GDM1 (cell line): ENCODE data around the gene GSTA3.
"Not testable (repeated sequence)": the region's sequence is repeated elsewhere in the genome, so short reads cannot be mapped to it uniquely, and the experiment has no call there.

Experiments
- DNase-seq: peaks from one replicate; lab custom pipeline; 2025; lab: John Stamatoyannopoulos, UW

GSTA3 gene

DNA sequence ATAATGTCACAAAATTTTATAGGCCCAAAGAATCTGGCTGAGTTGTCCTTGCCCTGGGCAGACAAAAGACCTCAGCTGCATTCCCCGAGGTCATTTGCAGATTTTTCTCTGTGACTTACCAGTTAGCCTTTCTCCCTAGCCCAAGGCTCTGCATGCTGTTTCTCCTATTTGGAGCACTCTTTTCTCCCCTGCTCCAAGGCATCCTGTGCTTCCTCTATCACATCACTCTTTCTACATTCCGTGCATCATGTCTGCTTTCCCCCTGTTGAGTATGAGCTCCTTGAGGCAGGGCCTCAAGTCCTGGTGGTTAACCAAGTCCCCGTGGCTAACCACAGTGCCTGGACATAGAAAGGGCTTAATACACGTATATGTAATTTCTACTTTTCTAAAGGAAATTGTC, 593 bp upstream of the GSTA3 start:
- no peak for DNase-seq

DNA sequence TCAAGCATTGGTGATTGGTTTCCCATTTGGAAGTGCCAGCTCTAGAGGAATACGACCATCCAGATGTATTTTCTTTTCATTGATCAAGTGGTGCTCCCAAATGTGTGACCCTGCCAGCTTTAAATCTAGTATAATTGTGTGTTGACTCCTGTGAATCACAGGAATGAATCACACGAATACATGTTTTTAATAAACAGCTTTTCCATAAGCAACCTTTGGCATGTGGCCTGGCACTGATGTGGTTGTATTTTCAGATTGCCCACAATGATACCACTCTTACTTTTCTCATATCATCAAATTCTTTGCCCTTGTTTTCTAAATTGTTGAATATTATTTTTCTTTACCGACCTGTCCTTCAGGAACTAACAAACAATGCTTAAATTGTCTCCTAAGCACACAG, 367 bp downstream of the GSTA3 start:
- DNase-seq: no peak

GRCh38 chr6:52908526-52908925, 972 bp downstream of the GSTA3 start:
- DNase-seq: no peak

DNA sequence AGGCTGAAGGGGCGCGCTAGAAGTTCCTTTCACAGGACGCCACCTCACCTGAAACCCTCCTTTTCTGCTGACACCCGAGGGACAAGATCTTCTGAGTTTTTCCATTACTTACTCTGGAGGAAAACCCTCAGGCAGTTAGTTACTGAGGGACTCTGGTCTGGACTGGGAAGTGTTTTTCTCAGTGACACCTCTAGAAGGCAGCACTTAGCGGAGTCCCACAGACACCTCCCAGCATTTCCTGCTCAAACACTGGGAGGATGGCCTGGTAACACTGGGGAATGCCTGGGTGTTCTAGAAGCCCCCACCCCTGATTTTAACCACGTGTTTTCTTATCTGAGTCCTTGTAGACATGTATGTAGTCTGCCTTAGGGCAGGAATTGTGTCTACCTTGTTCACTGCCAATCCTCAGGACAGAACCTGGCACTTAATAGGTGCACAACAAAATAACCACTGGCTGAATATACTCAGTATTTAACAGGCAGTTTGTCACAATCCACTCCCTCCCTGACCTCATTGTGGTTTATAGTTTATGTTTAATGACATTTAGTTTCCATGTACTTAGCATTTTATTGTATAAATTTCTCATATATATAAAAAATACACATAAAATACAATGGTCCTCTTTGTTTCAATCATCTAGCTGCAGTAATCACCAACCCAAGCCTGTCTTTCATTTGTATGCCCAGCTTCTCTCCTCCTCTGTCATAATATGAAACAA, 4.8 kb downstream of the GSTA3 start:
- no peak for DNase-seq

GRCh38 chr6:52900536-52900935, 9.0 kb downstream of the GSTA3 start:
- no peak for DNase-seq

DNA sequence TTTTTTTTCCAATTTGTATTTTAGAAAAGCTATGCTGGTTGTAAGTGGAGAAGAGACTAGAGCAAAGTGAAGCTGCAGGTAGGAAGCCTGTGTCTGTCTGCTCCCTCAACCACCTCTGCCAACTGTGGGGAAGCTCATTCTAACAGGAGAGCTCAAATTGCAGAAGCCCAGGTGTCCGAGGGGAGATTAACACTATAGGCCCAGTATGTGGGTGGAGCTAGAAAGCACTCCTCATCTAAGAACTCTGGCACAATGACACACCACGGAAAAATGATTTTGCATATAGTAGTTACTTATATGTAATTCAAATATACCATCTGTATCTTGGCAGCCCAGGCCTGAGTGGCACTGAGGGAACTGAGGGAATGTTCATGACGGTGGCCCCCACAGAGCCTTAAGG, 13.7 kb downstream of the GSTA3 start:
- not testable (repeated sequence) for DNase-seq

DNA sequence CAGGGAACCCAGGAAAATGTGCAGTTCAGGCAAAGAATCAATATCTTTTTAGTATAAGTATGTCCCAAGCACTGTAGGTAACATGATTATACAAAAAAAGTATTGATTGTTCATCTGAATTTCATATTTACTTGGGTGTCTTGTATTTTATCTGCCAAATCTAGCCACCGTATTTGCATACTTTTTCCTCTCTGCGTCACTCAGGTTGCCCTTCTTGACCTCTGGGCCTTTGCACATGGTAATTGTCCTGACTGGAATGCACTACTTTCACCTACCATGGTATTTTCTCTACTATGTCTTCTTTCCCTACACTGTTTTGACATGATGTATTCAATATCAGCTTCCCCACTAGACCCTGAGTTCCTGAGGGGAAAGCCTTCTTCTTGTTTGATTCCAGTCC, 15.2 kb downstream of the GSTA3 start:
- DNase-seq: no peak

- DNase-seq: no peak
Observed at GRCh38 chr6:52893803-52894202, 15.7 kb downstream of the GSTA3 start.

DNA sequence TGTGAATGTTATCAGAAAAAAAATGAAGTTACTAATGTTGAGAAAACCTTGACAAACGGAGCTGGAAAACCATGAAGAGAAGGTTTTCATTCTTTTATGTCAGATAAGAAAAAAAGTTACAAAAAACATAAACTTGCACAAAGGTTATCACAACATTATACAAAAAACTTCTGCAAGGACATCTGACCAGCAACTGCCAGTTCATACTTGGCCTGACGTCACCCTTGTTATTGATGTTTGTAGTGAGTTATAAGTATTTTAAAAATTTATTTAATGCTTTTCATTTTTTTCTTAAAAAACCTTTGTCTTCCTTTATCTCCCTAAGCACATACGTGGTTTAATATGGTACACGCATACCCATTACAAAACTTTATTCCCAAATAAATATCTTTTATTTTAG, 16.3 kb downstream of the GSTA3 start:
- DNase-seq: no peak

GRCh38 chr6:52890018-52890417, 19.5 kb downstream of the GSTA3 start:
- no peak for DNase-seq

GRCh38 chr6:52887910-52888524, 21.5 kb downstream of the GSTA3 start:
- no peak for DNase-seq

GRCh38 chr6:52881996-52882841, 27.3 kb downstream of the GSTA3 start:
- peak; percentile 64 for DNase-seq

DNA sequence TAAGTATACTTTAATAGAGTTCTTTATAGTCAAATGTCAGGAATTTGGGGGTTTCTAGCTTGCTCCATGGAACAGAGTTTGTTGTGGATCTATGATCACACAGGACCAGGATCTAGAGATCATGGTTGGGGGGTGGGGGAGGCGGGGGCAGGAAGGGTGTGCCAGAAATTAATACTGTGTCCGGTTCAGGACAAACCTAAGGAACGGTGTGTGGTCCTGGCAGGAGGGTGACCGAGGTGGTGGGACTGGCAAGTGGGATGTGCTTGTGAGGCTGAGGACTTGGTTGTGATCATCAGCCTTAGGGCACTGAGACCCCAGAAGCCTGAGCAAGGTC, 27.9 kb downstream of the GSTA3 start:
- DNase-seq: no peak

DNA sequence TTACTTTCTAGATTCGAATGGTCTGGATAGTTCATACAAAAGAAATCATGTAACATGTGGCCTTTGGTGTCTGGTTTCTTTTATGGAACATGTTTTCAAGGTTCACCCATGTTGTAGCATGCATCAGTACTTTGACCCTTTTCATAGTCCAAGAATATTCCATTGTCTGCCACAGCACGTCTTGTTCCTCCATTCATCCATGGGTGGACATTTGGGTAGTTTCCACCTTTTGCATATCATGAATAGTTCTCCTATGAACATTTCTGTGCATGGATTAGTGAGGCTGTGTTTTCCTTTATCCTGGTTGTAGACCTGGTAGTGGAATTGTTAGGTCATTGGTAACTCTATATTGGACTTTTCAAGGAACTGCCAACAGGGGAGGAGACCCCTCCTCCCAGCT, 31.7 kb downstream of the GSTA3 start:
- DNase-seq: no peak

DNA sequence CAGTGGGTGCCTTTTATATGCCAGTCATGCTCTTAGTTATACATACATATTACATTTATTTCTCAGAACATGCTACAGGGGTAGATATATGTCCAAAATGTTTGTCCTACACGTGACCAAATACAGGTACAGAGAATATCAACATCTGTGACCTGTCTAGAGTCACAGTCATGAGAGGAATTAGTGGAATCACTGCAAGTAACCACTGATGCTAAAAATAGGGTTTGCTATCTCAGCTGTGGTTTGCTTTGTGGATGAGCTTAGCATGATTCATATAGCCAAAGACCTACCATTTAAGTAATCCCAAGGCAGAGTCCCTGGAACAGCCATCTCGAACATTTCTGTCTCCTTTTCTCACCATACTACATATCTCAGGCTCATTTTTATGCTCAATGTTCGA, 32.3 kb downstream of the GSTA3 start:
- DNase-seq: no peak

DNA sequence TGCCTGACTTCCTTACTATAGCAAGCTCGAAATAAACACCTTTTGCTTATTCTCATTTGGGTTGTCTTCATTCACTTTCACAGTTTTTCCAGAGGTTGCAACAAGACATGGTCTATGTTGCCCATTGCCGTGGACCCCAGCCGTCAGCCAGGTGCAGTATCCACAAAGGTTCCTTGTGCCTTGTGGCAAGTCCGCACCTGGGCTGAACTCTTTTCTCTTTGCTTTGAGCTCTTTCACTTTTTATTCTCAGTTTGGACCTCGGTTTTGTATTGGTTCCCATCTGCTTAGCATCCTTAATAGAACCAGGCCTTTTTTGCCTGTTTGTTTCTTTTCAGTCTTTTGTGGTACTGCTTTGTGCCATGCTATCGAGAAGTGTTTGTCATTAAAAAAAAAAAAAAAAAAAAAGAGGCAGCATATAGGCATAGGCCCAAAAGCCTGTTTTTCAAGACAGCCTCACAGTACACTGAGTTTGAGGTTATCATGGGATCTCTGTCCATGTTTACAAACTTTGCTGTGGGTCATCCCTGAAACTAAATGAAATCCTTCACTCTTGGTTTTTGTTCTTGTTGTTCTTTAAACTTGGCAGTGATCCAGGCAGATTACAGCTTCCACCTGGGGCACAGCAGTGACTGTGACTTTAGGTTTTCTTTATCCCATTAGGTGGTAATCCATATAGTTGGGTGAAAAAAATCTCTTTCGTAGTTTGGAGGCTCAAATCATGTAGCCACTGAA, 33.3 kb downstream of the GSTA3 start:
- no peak for DNase-seq

DNA sequence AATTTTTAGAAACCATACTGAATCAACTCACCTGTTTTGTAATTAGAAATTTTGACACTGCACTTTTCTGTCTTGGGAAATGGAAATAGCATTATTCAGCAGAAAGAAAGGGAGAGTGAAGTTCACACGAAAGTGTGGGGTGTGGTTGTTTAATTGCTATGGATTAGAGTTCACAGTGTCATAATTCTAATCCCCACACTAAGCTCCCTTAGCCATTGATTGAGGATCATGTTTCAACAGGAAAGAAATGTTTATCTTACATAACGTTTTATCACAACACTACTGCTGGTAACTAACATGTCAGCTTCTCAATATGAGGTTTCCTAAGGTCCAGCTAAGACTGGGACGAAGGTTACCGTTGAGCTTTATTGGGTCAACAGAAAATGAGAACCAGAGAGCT, 37.5 kb downstream of the GSTA3 start:
- no peak for DNase-seq

GRCh38 chr6:52871621-52872020, 37.9 kb downstream of the GSTA3 start:
- no peak for DNase-seq

- not testable (repeated sequence) for DNase-seq
Observed at GRCh38 chr6:52870335-52871091, 39.0 kb downstream of the GSTA3 start.

DNA sequence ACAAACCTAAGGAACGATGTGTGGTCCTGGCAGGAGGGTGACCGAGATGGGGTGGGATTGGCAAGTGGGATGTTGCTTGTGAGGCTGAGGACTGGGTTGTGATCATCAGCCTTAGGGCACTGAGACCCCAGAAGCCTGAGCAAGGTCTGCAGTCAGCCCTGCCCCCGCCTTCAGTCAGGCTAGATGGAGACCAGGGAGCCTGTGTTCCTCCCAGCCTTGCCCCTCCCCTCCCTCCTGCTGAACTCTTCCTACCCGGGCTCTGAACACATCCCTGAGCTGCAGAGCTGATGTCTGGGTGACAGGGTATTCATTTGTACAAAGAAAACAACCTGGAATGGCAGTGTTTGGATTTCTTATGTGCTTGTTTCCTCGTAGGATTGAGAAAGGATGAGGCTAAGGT, 40.6 kb downstream of the GSTA3 start:
- DNase-seq: not testable (repeated sequence)

- no peak for DNase-seq
Observed at GRCh38 chr6:52868240-52868639, 41.3 kb downstream of the GSTA3 start.

DNA sequence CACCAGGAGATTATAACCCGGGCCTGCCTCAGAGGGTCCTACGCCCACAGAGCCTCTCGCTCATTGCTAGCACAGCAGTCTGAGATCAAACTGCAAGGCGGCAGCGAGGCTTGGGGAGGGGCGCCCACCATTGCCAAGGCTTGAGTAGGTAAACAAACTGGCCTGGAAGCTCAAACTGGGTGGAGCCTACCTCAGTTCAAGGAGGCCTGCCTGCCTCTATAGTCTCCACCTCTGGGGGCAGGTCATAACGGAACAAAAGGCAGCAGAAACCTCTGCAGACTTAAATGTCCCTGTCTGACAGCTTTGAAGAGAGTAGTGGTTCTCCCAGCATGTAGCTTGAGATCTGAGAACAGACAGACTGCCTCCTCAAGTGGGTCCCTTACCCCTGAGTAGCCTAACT, 48.3 kb downstream of the GSTA3 start:
- DNase-seq: not testable (repeated sequence)
